K562 (cell line): ENCODE results near the gene RNF151. TPM values are rescaled to one million over a fixed set of nuclear protein-coding genes. Genes with fewer than 3 reads are reported as not detected.

Experiments
- ATF7 ChIP-seq: fragments of 450-650 bp; IDR thresholded peaks from 2 replicates; pipeline ENCODE4 v1.7.1; 2014; ENCODE audit warnings: mild to moderate bottlenecking, moderate library complexity
- CHAMP1 ChIP-seq: fragments of 450-650 bp; IDR thresholded peaks from 2 replicates; pipeline ENCODE4 v1.6.1; 2016; ENCODE audit warnings: mild to moderate bottlenecking
- EP400 ChIP-seq: fragments of 450-650 bp; IDR thresholded peaks from 2 replicates; pipeline ENCODE4 v1.6.1; 2017; ENCODE audit warnings: antibody characterized with exemption, mild to moderate bottlenecking, moderate library complexity
- HNRNPUL1 ChIP-seq: fragments of 200-400 bp; formaldehyde crosslinking; IDR thresholded peaks from 2 replicates; pipeline ENCODE4 v1.6.1; 2017; ENCODE audit warnings: low read length
- NFRKB ChIP-seq: fragments of 450-650 bp; IDR thresholded peaks from 2 replicates; pipeline ENCODE4 v1.6.1; 2016; ENCODE audit warnings: low read depth
- PCBP1 ChIP-seq: fragments of 200-400 bp; formaldehyde crosslinking; IDR thresholded peaks from 2 replicates; pipeline ENCODE4 v1.6.1; 2018; ENCODE audit warnings: mild to moderate bottlenecking, low read depth, low read length; ENCODE audit not compliant: poor library complexity, severe bottlenecking
- PYGO2 ChIP-seq: fragments of 450-650 bp; IDR thresholded peaks from 2 replicates; pipeline ENCODE4 v1.6.1; 2016; ENCODE audit warnings: mild to moderate bottlenecking, missing genetic modification characterization, moderate library complexity, missing compliant biosample characterization
- RERE ChIP-seq: sonication (generic); formaldehyde crosslinking; IDR thresholded peaks from 2 replicates; pipeline ENCODE4 v1.8.0; 2023; ENCODE audit warnings: missing genetic modification reagents, mild to moderate bottlenecking, borderline replicate concordance
- RHOXF2B ChIP-seq: fragments of 250-450 bp; sonication (Bioruptor Pico); conservative IDR thresholded peaks from 2 replicates; pipeline ENCODE4 v1.5.1; 2021
- SMC3 ChIP-seq: conservative IDR thresholded peaks from 2 replicates; pipeline ENCODE4 v1.6.1; 2011; ENCODE audit warnings: low read depth, low read length, improper control_type of control experiment; ENCODE audit not compliant: insufficient read depth
- SNIP1 ChIP-seq: fragments of 450-650 bp; IDR thresholded peaks from 2 replicates; pipeline ENCODE4 v1.7.1; 2017; ENCODE audit warnings: low read depth, mild to moderate bottlenecking
- SP1 ChIP-seq: sonication (generic); formaldehyde crosslinking; IDR thresholded peaks from 2 replicates; pipeline ENCODE4 v1.8.1; 2022; ENCODE audit warnings: mild to moderate bottlenecking, missing genetic modification reagents
- TAF7 ChIP-seq: fragments of 450-650 bp; IDR thresholded peaks from 2 replicates; pipeline ENCODE4 v1.6.1; 2016; ENCODE audit warnings: missing genetic modification characterization, missing compliant biosample characterization
- ZC3H8 ChIP-seq: fragments of 450-650 bp; IDR thresholded peaks from 2 replicates; pipeline ENCODE4 v1.6.1; 2017
- ZNF165 ChIP-seq: fragments of 250-450 bp; sonication (Bioruptor Pico); IDR thresholded peaks from 2 replicates; pipeline ENCODE4 v1.4.0; 2020; ENCODE audit warnings: borderline replicate concordance
- polyA plus RNA-seq, 8 experiments: library from polyadenylated mRNA; depleted of rRNA in 4 of 8; stranded (reverse) in 5 of 8; unstranded in 3 of 8; fragments of >200 nt; fragmentation: Nextera tagmentation in 2 of 8; fragmentation: Illumina TruSeq in 1 of 8; extraction: Ambion mirVana in 2 of 8; extraction: Trizol in 1 of 8; gene quantifications; 2 replicates each; pipeline versions ENCODE4 v1.2.1 to v1.2.3, GENCODE V29; 2011 to 2014; ENCODE audit warnings: inconsistent platforms in 1 of 8, missing spikeins in 1 of 8
- total RNA-seq, 7 experiments: library from RNA; depleted of rRNA in 6 of 7; stranded (reverse); fragments of >200 nt in 6 of 7; fragmentation: Illumina TruSeq in 2 of 7; extraction: Trizol in 2 of 7; gene quantifications; 2 replicates each; pipeline versions ENCODE4 v1.2.1 to v1.2.3, GENCODE V29; 2011 to 2021; ENCODE audit warnings: low replicate concordance in 1 of 7
- TF ChIP-seq, protein P1 (sequence below): fragments of 250-450 bp; sonication (Bioruptor Pico); IDR thresholded peaks from 2 replicates; pipeline ENCODE4 v1.8.0; 2022; ENCODE audit warnings: moderate library complexity, mild to moderate bottlenecking, inconsistent platforms
- TF ChIP-seq, protein P2 (sequence below): IDR thresholded peaks from 2 replicates; pipeline ENCODE4 v1.6.1; 2011; ENCODE audit not compliant: insufficient read length; ENCODE audit errors: extremely low read depth
- TF ChIP-seq, protein P3 (sequence below): IDR thresholded peaks from 2 replicates; pipeline ENCODE4 v1.6.1; 2016; ENCODE audit warnings: missing genetic modification characterization, missing compliant biosample characterization

The RNF151 gene
- total and polyA plus RNA-seq, 9 of the 15 experiments (the other 6 are each of a cell fraction or from before 2014, with no cell fraction given), result not detected

DNA sequence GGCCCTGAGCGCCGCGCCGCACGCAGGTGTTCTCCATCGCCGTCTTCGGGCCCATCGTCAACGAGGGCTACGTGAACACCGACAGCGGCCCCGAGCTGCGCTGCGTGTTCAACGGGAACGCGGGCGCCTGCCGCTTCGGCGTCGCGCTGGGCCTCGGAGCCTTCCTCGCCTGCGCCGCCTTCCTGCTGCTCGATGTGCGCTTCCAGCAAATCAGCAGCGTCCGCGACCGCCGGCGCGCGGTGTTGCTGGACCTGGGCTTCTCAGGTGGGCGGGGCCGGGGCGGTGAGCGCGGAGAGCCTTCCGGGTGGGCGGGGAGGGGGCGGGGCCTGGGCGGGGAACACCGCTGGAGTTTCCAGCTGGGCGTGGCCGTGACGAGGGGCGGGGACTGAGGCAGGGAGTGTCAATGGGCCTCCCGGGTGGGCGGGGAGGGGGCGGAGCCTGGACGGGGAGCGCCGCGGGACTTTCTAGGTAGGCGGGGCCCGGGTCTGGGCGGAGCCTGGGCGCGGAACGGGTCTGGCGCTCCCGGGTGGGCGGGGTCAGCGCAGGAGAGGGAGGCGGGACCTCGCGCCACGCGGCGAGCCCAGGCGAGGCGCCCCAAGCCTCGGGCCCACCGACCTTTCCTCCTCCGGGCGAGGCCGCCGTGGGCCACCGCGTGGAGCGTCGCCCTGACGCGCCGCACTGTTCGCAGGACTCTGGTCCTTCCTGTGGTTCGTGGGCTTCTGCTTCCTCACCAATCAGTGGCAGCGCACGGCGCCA lies 25.5 kb downstream of the RNF151 start (continued):
- TF ChIP-seq NFRKB (no peak; the same call in 1 of the 2 replicates), ATF7 (peak; percentile 36; the same call in 1 of the 2 replicates), SNIP1 (no peak), CHAMP1 (no peak), ZNF165 (CRISPR knock-in tag) (no peak), ZC3H8 (no peak), EP400 (peak; percentile 84; the same call in 1 of the 2 replicates), HNRNPUL1 (no peak), TAF7 (tag) (no peak), SMC3 (no peak), PCBP1 (peak; percentile 30), RERE (CRISPR knock-in tag) (no peak), RHOXF2B (CRISPR knock-in tag) (no peak), PYGO2 (tag) (no peak), SP1 (CRISPR knock-in tag) (peak; percentile 79)
- TF ChIP-seq, protein P1, sequence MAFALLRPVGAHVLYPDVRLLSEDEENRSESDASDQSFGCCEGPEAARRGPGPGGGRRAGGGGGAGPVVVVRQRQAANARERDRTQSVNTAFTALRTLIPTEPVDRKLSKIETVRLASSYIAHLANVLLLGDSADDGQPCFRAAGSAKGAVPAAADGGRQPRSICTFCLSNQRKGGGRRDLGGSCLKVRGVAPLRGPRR, result no peak
- TF ChIP-seq, protein P2, sequence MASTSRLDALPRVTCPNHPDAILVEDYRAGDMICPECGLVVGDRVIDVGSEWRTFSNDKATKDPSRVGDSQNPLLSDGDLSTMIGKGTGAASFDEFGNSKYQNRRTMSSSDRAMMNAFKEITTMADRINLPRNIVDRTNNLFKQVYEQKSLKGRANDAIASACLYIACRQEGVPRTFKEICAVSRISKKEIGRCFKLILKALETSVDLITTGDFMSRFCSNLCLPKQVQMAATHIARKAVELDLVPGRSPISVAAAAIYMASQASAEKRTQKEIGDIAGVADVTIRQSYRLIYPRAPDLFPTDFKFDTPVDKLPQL, result no peak
- TF ChIP-seq, protein P3, sequence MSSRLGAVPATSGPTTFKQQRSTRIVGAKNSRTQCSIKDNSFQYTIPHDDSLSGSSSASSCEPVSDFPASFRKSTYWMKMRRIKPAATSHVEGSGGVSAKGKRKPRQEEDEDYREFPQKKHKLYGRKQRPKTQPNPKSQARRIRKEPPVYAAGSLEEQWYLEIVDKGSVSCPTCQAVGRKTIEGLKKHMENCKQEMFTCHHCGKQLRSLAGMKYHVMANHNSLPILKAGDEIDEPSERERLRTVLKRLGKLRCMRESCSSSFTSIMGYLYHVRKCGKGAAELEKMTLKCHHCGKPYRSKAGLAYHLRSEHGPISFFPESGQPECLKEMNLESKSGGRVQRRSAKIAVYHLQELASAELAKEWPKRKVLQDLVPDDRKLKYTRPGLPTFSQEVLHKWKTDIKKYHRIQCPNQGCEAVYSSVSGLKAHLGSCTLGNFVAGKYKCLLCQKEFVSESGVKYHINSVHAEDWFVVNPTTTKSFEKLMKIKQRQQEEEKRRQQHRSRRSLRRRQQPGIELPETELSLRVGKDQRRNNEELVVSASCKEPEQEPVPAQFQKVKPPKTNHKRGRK (tag), result no peak
